GM12891 (cell line): ENCODE measurements around the gene CHCHD10.
A peak's percentile ranks its signal among the peaks of the same experiment; 100 is the strongest.

Experiments used
- DNase-seq: peaks from one replicate; pipeline ENCODE4 v3.0.0; 2011; ENCODE audit warnings: low spot score; ENCODE audit not compliant: insufficient read length
- FAIRE-seq: peaks from 2 replicates; lab custom pipeline; 2011; peaks lifted over from hg19 to GRCh38; lab: Jason Lieb, UNC
- PAX5 ChIP-seq: IDR thresholded peaks from 2 replicates; pipeline ENCODE4 v1.6.1; 2011; ENCODE audit warnings: low read length, moderate library complexity, mild to moderate bottlenecking; ENCODE audit not compliant: insufficient read depth, severe bottlenecking
- POLR2A ChIP-seq: IDR thresholded peaks from 2 replicates; pipeline ENCODE4 v1.6.1; 2011; ENCODE audit warnings: low read depth, low read length, control low read depth
- POLR2AphosphoS5 ChIP-seq: IDR thresholded peaks from 2 replicates; pipeline ENCODE4 v1.6.1; 2011; ENCODE audit warnings: low read depth, low read length, control low read depth
- POU2F2 ChIP-seq: IDR thresholded peaks from 2 replicates; pipeline ENCODE4 v1.6.1; 2011; ENCODE audit warnings: low read depth, mild to moderate bottlenecking, control low read depth, low read length, moderate library complexity
- SPI1 ChIP-seq: IDR thresholded peaks from 2 replicates; pipeline ENCODE4 v1.6.1; 2011; ENCODE audit warnings: low read depth, low read length, control low read depth
- TAF1 ChIP-seq: IDR thresholded peaks from 2 replicates; pipeline ENCODE4 v1.6.1; 2011; ENCODE audit warnings: low read depth, low read length, control low read depth

CHCHD10 gene

GRCh38 chr22:23722724-23723123 lies 45.0 kb downstream of the CHCHD10 start:
- TF ChIP-seq POLR2AphosphoS5: no peak
- no peak for TF ChIP-seq PAX5
- no peak for TF ChIP-seq TAF1
- no peak for TF ChIP-seq POLR2A
- TF ChIP-seq POU2F2: no peak
- no peak for TF ChIP-seq SPI1
- no peak for FAIRE-seq
- DNase-seq: no peak

- no peak for FAIRE-seq
- TF ChIP-seq TAF1 (no peak), POU2F2 (no peak), SPI1 (no peak), PAX5 (no peak), POLR2A (no peak), POLR2AphosphoS5 (no peak)
- no peak for DNase-seq
These were observed 45.6 kb downstream of the CHCHD10 start for GRCh38 chr22:23722160-23722559.

DNA sequence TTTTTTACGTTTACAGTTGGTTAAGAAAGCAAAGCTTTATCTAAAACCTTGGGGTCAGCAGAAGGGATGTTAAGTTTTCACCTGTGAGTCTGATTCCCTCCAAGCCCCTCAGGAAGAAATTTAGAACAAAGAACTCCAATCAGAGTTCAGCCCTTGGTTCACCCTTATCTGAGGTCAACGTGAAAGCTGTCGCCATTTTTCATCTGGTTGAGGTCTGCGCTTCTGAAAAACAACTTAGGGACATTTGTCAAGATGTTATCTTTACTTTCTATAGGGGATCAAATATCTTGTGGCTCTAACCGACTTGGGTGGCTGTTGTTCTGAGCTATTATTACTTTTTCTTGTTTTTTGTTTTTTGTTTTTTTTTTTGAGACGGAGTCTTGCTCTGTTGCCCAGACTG lies 46.9 kb downstream of the CHCHD10 start:
- no peak for FAIRE-seq
- no peak for DNase-seq
- no peak for TF ChIP-seq TAF1
- TF ChIP-seq POU2F2: no peak
- TF ChIP-seq POLR2AphosphoS5: no peak
- TF ChIP-seq POLR2A: no peak
- no peak for TF ChIP-seq PAX5
- TF ChIP-seq SPI1: no peak

DNA sequence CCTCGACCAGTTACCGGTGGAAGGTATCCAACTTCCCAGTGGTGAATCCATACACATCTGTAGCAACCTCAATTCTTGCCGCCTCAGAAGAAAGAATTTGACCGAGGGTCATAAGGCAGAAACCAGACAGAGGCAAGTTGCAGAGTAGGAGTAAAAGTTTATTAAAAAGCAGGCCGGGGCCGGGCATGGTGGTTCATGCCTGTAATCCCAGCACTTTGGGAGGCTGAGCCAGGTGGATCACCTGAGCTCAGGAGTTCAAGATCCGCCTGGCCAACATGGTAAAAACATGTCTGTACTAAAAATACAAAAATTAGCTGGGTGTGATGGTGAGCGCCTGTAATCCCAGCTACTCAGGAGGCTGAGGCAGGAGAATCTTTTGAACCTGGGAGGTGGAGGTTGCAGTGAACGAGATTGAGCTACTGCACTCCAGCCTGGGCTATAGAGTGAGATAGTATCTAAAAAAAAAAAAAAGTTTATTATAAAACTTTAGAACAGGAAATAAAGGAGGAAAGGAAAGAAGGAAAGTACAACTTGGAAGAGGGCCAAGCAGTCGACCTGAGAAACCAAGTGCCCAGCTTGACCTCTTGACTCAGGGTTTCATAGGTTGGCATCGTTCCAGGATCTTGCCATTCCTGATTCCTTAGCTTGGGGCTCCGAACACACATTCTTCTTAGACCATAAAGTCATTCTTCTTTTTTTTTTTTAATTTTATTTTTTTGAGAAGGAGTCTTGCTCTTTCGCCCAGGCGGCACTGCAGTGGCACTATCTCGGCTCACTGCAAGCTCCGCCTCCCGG lies 49.2 kb downstream of the CHCHD10 start:
- DNase-seq (no peak), FAIRE-seq (no peak)
- TF ChIP-seq POU2F2: no peak
- no peak for TF ChIP-seq POLR2A
- TF ChIP-seq POLR2AphosphoS5: no peak

- peak; percentile 96 for DNase-seq
- TF ChIP-seq POLR2AphosphoS5 (peak; percentile 74), POU2F2 (peak; percentile 54; the same call in 1 of the 2 replicates), PAX5 (peak; percentile 18), SPI1 (no peak), TAF1 (0 out of 2 replicates have a peak, but pooled peaks have one; percentile 45), POLR2A (peak; percentile 68)
- FAIRE-seq: peak; percentile 100
These were observed 50.7 kb downstream of the CHCHD10 start for GRCh38 chr22:23716811-23717801.
